Effector CD8-positive, alpha-beta T cell (primary cell): ENCODE measurements around the gene AIPL1.

Source experiments
- DNase-seq: peaks from one replicate; lab custom pipeline; 2025; lab: John Stamatoyannopoulos, UW

AIPL1 gene

DNA sequence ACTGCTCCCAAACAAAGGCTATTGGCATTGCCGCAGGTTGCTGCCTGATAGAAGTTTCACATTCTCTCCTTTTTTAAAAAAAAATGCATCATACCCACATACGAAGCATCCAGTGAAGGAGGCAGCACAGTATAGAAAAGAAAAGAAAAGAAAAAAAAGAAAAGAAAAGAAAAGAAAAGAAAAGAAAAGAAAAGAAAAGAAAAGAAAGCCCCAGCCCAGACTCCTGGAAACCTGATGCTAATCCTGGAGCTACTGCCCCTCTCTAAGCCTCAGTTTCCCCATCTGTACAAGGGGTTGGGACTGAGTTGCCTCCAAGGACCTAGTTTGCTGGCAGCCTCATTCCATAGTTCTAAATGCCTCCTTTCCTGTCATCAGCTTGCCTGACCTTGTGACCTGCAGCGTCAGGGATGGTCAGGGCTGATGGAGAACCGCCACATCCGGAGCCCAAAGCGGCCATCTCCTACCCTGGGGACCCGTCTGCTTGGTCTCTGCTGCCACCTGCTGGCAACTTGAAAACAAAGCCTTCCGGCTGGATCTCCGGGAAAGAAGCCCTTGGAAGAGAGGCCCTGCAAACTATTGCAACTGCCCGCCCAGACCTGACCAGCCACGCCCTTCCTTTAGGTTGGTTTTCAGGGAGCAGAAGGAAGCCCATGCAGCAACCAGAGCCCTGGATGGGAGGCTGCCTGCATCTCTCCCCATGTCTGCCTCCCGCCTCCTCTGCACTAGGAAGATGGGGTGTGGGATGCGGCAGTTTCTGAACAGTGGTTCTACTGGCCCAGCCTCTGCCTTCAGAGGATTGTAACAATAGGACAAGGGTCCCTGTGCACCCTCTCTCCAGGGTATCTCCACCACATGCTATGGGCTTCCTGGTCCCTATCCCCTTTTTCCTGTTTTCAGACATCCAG lies 13.0 kb downstream of the AIPL1 start:
- peak; percentile 49 for DNase-seq

DNA sequence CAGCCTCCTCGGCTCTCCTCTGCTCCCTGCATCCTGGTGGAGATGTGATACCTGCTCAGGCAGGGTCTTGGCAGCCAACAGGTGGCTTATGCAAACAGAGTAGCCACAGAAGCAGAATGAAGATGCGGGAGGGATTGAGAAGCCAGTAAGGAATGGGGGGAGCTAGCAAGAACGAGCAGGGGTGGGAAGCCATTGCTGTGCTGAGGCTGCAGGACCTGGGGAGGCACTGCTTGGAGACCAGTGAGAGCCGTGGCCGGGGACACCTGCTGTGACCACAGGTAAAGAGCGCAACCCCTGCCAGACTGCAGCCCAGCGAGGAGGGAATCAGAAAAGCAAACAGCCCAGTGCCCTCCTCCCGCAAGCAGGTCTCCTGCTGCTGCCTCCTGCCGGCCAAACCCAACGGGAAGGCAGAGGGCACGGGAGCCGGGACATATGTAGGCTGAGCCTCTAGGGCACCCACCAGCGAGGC lies 14.7 kb downstream of the AIPL1 start:
- no peak for DNase-seq

DNA sequence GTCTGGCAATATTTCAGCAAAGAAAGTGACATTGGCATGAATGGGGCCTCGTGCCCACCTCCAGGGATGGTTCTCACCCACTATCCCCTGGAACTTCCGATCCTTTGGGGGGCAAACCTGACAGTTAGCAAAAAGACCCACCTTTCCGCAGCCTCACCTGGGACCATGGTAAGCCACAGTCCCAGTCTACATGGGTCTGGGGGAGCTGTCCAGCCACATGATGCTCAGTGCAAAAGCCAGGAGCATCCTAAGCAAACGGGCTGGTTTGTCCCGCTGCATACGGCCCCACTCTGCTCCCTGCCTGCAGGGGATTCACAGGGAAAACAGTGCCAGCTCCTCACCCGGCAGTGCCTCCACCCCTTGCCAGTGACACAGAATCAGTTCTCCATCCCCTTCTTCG lies 19.3 kb downstream of the AIPL1 start:
- DNase-seq = no peak

DNA sequence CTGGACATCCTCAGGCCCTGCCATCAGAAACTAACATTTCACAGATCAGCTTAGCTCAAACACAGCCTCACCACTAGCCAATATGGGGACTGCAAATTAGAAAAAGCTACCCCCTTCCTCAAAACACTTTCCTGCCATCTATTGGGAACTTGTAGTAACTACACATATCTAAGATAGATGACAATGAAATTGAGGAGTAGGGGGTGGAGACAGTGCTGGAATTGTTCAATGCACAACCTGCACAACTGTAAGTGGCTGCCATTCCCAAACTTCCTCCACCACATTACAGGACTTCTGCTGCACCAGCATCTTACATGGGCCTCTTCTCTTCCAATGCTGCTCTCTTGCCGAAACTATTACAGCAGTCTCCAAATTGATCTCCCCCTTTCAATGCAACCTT lies 21.9 kb downstream of the AIPL1 start:
- no peak for DNase-seq

DNA sequence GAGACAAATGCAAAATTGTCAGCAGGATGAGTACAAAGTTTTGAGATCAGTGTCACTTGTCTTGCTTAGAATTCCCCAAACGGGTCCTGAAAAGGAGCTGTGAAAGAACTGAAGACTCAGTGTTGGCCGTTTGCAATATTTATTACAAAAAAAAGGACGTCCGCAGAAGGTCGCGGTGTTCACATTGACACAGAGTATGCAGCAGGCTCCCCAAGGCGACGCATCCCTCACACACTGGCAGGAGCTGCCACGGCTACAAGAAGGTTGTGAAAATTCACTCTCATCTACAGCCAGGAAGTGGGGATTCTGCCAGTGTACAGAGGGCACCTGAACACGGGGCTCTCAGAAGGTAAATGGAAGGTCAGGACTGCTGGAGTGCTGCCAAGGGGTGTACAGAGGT lies 26.2 kb downstream of the AIPL1 start:
- DNase-seq = no peak

DNA sequence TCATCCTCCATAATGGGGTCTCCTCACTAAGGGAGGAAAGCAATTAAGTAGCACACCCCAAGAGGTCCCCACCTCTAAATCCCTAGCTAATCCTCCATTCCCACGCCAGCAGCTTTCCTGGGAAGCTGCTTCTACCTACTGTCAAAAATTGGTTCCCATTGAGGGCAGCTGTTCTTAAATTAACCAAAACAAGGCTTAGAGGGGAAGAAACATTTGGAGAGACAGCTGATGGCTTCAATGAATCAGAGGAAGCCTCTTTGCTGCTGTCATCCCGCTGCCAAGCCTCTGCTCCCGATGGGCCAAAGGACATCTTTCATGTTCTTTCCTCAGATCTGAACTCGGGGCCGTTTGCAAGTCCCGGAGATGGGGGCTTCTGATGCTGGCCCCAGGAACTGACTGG lies 26.6 kb downstream of the AIPL1 start:
- no peak for DNase-seq

DNA sequence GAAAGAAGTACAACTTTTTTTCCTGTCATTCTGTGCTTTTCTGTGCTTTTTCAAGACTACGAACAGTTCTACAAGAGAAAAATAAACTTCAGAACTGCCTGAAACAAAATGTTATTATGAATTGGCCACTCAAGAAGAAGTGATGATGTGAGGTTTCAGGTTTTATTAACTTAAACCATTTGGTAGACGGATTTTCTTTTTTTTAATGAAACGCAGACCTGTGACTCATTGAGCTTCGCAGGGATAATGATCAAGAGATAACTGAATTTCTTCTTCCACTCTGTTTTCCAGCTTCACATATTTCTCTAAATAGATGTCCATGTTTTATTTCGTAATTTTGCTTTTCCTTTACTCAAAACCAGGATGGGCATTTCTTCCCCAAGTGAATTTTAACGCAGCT lies 32.7 kb downstream of the AIPL1 start:
- DNase-seq = no peak

DNA sequence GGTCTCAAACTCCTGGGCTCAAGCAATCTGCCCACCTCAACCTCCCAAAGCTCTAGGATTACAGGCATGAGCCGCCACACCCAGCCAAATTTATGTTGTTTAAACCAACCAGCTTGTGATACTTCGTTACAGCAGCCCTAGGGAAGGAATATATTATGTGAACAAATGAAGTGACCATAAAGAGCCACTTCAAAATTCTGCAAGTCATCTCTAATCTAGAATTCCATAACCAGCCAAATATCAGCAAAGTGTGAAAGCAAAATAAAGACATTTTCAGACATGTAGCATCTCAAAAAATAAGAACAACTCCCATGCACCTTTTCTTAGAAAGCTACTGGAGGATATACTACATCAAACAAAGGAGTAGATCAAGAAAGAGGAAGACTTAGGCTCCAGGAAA lies 36.0 kb downstream of the AIPL1 start:
- DNase-seq = no peak

DNA sequence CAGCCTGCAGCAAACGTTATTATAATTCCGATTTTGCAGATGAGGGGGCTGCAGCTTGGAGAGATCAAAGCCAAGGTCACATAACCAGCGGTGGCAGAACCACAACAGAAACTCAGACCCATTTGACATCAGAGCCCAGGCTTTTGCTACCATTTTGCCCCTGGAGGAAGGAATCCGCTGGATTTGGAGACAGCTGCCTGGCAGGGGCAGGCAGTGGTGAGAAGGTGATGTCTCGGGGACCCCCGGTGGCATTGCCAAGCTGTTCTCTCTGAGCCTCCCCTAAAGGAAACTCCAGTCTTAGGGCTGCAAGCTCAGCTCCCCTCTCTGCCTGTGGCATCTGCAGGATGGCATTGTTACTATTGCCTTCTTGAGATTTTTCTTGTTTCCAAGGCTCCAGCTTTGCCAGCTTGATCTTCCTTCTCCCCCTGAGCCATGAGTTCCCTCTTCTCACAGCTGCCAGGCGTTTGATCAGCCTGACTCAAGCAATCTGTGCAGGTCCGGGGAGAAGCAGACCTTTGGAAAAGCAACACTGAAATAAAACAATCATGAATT lies 40.8 kb downstream of the AIPL1 start:
- DNase-seq = no peak

DNA sequence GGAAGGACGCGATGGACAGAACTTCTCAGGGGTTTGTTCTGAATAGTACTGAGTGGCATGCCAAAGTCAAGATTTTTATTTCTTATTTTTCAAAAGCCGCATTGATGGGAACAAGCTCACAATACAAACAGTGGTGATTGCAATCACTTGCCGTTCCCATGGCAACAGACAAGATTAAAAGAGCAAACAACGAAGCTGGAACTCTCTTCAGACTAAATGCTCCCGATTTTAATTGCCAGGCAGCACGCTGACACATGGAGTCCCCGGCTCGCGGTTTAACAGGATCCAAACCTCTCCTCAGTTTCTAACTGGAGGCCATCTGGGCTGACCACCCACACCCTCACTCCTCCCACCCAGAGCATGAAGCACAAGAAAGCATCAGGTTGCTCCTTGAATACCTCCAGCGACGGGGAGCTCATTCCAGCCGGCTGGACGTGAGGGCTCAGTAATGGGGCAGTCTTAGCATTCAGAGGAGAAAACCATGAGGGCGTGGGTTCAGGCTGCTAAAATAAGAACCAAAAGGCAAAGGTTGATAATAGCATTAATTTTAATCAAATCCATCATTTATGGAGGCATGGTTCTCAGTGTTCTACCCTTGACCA lies 41.5 kb downstream of the AIPL1 start:
- DNase-seq = no peak

DNA sequence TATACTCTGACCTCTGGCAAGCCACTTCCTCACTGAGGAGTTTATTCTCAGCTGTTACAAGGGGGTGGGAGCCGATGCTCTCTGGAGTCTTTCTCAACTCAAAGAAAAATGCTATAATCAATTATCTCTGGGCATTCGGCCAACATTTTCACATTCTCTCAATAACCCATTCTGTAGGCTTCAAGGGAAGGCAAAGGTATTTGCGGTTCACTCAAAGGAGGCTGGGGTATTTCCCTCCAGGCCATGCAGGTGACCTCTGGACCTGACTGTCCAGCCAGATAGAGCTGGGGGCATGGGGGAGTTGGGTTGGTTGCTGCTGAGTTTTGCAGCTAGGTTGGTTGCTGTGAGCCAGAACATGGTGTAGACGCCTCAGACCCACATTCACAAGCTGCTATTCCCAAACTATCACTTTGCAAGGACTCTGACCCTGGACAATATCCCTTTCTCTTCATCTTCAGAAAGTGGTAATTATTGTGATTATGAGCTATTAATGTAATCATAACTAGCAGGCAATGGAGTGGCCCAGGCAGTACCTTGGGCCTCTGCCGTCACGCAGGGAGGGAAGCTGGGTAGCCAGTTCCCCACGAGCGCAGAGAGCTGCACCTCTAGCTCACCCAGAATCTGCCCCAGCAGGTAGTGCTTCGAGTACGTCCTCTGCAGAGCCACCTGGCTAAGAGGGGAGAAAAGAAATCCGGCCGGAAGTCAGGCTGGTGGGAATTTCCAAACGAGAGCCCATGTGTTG lies 42.1 kb downstream of the AIPL1 start:
- no peak for DNase-seq

DNA sequence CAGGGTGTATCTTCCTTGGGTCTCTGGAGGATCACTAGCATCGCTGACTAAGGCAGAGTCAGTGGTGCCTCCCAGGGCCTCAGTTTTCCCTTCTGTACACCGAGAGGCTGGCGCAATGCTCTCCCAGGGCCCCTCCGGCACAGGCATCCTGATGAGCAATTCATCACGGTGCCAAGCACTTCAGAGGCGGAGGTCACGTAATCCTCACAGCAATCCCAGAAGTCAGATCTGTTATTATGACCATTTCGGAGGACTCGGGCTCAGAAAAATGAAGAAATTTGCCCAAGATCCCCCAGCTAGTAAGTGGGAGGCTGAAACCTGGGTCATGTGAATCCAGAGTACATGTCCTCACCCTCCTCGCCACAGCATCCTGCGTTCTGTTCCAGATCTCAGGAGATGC lies 46.5 kb downstream of the AIPL1 start:
- no peak for DNase-seq

DNA sequence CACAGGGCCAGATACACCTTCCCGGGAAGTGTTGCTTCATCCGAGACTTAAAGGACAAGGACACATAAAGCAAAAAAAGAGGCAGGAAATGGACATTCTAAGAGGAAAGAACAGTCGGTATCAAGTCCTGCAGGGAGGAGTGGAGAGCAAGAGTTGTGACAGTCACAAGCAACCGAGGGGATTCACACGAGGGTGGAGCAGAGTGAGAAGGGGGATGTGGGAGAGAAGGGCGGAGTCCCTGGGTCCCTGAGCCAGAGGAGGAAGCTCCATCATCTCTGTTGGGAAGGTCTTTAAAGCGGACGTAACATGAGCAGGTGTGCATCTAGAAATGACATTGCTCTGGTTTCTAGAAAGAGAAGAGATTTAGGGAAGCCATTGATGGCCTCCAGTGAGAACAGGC lies 47.1 kb downstream of the AIPL1 start:
- DNase-seq = no peak

DNA sequence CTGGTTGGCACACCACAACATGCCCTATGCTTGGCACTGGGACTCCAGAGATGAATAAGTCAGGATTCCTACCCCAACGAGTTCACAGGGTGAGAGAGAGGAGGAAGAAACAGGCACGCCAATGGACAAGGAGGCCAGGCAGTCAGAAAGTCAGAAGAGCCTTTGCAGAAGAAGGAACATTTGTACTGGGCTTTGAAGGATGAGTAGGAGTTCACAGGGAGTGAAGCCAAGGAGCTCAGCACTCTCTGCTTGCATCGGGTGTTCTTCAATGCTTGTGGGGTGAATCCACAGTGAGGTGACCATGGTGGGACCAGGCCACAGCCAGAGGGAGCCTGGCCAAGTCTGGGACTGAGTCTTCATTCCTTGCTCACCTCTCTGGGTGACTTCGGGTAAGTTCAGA lies 47.5 kb downstream of the AIPL1 start:
- no peak for DNase-seq

DNA sequence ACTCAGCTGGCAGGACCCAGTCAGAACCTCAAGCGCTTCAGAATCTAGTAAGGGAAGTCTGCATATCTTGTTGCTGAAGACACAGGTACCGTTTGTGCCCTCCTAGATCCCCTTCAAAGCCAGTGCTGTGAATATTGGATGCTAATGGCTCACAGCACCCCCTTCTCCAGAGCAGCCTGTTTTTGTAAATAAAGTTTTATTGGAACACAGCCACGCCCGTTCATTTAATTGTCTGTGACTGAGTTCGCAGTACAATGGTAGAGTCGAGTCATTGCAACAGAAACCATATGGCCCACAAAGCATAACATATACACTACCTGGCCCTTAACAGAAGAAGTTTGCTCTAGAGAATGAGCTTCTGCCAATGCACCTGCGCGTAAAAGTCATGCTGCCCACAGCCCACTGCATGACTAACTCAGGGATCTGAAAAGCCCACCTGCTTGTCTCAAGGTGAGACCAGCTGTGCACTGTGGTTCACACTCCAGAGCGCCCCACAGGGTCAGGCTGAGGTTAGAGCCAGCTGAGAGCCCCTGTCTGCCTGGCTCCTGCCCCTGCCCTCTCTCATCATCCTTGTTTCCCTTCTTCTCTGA lies 48.8 kb downstream of the AIPL1 start:
- no peak for DNase-seq

DNA sequence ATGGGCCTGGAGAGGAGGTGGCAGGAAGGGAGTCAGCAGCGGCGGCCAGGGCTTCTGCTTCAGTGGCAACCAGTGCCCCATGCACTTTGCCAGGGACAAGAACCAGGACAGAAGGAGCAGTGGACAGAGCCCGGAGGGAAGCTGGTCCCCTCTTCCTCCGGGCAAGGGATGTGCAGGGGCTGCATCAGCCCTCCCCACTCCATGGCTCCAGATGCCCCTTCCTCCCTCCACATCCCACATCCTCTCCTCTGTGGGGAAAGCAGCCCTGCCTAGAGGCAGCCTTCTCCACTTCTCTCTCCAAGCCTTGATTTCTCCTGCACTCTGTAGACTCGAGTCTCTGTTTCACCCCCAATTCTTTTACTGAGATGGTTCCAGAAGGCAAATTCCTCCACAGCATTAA lies 50.4 kb downstream of the AIPL1 start:
- no peak for DNase-seq

DNA sequence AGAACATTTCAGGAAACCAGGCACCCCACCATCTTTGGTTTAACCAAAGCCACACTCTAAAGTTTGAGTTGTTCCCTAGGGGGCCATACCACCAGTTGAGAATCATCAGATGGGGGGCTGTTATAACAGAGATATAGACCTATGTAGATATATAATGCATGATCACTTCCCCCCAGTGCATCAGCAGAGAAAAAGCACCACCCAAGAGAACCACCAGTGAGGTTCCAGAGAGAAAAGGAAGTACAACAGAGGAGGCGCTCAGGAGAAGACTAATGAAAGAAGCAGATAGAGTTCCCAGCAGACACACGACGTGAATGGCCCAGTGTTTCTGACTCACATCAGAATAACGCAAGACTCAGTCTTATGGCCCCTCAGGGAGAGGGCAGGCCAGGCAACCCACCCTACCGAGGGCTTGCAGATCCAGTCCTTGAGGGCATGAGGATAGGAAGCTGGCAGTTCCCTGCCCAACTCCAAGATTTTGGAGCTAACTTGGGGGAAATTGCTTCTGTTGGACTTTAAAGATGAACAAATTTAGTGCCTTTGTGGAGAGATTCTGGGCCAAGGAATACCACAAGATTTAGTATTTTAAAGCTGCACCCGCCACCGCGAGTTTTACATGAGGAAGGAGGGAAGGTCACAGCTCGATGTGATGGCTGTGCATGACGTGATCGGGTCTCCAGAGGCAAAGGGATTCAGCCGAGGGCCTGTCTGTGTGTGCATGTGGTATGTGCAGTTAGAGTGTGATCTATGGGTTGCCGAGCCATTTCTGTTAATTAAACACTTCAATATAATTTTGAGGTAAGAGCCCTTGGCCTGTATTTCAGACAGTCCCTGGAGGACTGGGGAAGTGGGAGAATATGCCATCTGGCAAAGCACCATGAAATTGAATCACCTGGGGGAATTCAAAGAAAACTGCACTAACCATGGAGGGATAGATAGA lies 53.1 kb downstream of the AIPL1 start:
- no peak for DNase-seq

DNA sequence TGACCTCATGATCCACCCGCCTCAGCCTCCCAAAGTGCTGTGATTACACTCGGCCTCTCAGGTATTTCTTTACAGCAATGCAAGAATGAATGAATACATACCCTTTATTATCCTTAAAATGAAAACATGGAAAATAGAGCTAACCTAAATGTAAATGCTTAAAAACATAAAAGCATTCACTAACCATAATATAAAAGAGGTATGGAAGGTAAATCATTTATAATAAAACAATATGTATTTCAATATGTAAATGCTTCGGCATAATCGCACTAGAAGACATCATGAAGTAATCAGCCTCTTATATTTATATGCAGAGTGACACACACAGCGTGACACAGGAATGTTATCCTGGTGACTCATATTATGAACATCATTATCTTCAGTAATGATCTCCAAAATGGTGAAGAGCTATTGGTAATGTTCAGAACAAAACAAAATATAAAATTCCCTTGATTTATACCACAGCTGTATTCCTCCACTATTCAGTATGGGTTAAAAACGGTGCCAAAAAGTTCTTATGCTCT lies 53.9 kb downstream of the AIPL1 start:
- DNase-seq = no peak

DNA sequence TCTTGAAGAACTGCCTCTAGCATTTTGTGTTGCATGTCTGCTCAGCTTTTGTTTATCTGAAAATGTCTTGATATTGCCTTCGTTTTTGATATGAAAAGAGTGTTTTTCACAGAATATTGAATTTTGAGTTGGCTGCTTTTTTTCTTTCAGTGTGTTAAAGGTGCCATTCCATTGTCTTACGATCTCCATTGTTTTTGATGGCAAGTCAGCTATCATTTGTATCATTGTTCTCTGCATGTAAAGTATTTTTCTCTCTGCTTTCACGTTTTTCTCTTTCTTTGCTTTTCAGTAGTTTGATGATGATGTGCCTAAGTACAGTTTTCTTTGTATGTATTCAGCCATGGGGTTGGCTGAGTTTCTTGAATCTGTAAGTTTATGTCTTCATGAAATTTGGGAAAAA lies 57.0 kb downstream of the AIPL1 start:
- DNase-seq = no peak

DNA sequence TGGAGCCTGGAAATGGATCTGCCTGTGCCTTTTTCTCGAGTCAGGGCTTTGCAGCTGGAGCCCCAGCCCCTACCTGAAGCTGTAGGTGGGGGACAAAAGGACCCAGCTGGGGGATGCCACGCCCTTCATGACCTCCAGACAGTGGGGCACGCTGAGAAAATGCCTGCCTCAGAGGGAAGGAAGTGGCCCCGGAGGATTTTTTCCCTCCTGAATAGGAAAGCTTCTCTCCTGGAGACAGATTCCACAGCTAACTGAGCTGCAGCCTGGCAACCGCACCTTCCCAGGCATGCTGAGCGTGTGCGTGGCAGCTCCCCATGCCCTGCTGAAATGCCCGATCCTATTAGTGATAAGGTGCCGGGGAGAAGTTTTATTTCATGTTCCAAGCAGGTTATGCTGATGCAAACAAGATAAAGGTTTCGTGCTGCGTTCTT lies 58.0 kb downstream of the AIPL1 start:
- DNase-seq = no peak
